ENCODE measurements around the gene HIF1AN. TPM values are rescaled to one million over a fixed set of nuclear protein-coding genes. Genes with fewer than 3 reads are reported as not detected.

HIF1AN gene
- total RNA-seq, 2 experiments from 2014 or later, result 34.6 to 38.4 TPM

DNA sequence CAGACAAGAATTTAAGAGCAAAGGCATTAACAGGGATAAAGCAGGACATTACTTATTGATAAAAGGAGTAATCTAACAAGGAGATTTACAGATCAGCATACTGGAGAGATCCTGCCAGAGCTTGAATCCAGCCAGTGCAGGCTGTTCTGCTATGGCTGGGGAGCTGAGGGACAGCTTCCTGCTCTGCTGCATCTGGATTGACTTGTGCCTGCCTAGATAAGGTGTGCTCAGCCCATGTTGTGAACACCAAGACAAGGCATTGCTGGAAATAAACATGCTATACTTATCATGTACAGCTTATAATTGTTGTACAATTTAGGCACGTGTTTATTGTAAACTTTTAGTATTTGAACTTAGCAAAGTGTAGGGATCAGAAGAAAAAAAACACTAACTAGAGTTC, 71.7 kb downstream of the HIF1AN start:
- intact Hi-C loops (cut with micrococcal nuclease), result no loop called here
- Mint-ChIP-seq H3K36me3 (ENCODE audit: low read depth) (no peaks in the 10 kb centered on the region), H3K9me3 (no peaks in the 10 kb centered on the region), H3K27ac (no peak overlapping the region), H3K27me3 (ENCODE audit: low read depth) (peaks cover 32% of the 10 kb centered on the region), H3K4me1 (ENCODE audit: low read depth) (no peaks in the 10 kb centered on the region), H3K4me3 (no peak overlapping the region)
- CTCF ChIA-PET, result no interaction called here
- no peak for DNase-seq

Other genes with a start within 250 kb of the HIF1AN start
- 10 to 100 TPM; 68.5 to 69.1 TPM for gene BLOC1S2, start 249.3 kb upstream of the HIF1AN start, total RNA-seq
- gene PKD2L1, start 205.7 kb upstream of the HIF1AN start, total RNA-seq, result not detected
- gene SCD, start 188.7 kb upstream of the HIF1AN start, total RNA-seq, result 100 to 1,000 TPM; 161 to 169 TPM
- gene WNT8B, start 72.9 kb upstream of the HIF1AN start, total RNA-seq, result under 1 TPM; 0.91 to 0.96 TPM
- 10 to 100 TPM; 58.3 to 59.3 TPM for gene SEC31B, start 16.1 kb upstream of the HIF1AN start, total RNA-seq
- 100 to 1,000 TPM; 427 to 442 TPM for gene NDUFB8, start 6.1 kb upstream of the HIF1AN start, total RNA-seq
- gene PAX2, start 209.6 kb downstream of the HIF1AN start, total RNA-seq, result not detected